ENCODE measurements around the gene PRDM10.

The PRDM10 gene

GRCh38 chr11:129943036-129943435, 59.6 kb downstream of the PRDM10 start:
- DNase-seq: no peak

- DNase-seq: no peak
These were observed 63.1 kb downstream of the PRDM10 start for GRCh38 chr11:129939510-129939909.

- DNase-seq: no peak
These were observed 63.9 kb downstream of the PRDM10 start for GRCh38 chr11:129938764-129939163.

GRCh38 chr11:129937592-129938238, 64.9 kb downstream of the PRDM10 start:
- no peak for DNase-seq

GRCh38 chr11:129935723-129936122, 66.9 kb downstream of the PRDM10 start:
- DNase-seq: no peak

GRCh38 chr11:129933891-129934290, 68.7 kb downstream of the PRDM10 start:
- DNase-seq: no peak

- no peak for DNase-seq
These were observed 69.4 kb downstream of the PRDM10 start for GRCh38 chr11:129933262-129933661.

GRCh38 chr11:129932381-129933067, 70.1 kb downstream of the PRDM10 start:
- DNase-seq: no peak

- DNase-seq: no peak
These were observed 71.9 kb downstream of the PRDM10 start for GRCh38 chr11:129930743-129931142.

- no peak for DNase-seq
These were observed 72.3 kb downstream of the PRDM10 start for GRCh38 chr11:129930296-129930695.

- no peak for DNase-seq
These were observed 72.9 kb downstream of the PRDM10 start for GRCh38 chr11:129929721-129930120.

- DNase-seq: no peak
These were observed 73.5 kb downstream of the PRDM10 start for GRCh38 chr11:129928923-129929692.

- DNase-seq: no peak
These were observed 80.0 kb downstream of the PRDM10 start for GRCh38 chr11:129922674-129923073.

GRCh38 chr11:129918361-129918760, 84.3 kb downstream of the PRDM10 start:
- no peak for DNase-seq

- no peak for DNase-seq
These were observed 85.4 kb downstream of the PRDM10 start for GRCh38 chr11:129917231-129917630.

- no peak for DNase-seq
These were observed 91.3 kb downstream of the PRDM10 start for GRCh38 chr11:129911298-129911697.

GRCh38 chr11:129910360-129910759, 92.3 kb downstream of the PRDM10 start:
- no peak for DNase-seq

GRCh38 chr11:129905402-129905801, 97.2 kb downstream of the PRDM10 start:
- DNase-seq: no peak

GRCh38 chr11:129896062-129896461, 106.6 kb downstream of the PRDM10 start:
- no peak for DNase-seq

- peak; percentile 73 to 88 (median 81) for DNase-seq
These were observed 107.3 kb downstream of the PRDM10 start, which contains the start of gene NFRKB for GRCh38 chr11:129895126-129896041. Gene NFRKB, minus strand, starts transcription at chr11:129895578. Its CDS starts 2,729 bp downstream, at chr11:129892849.

GRCh38 chr11:129894278-129895125, 108.1 kb downstream of the PRDM10 start:
- DNase-seq: peak in 1 of 5 experiments; percentile 51
